T follicular helper cell (primary cell): ENCODE results near the gene KLHL21.

ENCODE experiments used
- DNase-seq: peaks from one replicate; pipeline ENCODE4 v3.0.0-alpha.2; 2020; ENCODE audit warnings: low read depth

Gene KLHL21

GRCh38 chr1:6554031-6554906 lies 48.4 kb downstream of the KLHL21 start, which contains the start of gene NOL9:
Gene NOL9, minus strand, starts transcription at chr1:6554513. Its CDS starts 11 bp downstream, at chr1:6554502.
- peak; percentile 93 for DNase-seq

- no peak for DNase-seq
Measured at GRCh38 chr1:6547301-6547700, 55.4 kb downstream of the KLHL21 start.

- no peak for DNase-seq
Measured at GRCh38 chr1:6546326-6546725, 56.3 kb downstream of the KLHL21 start.

GRCh38 chr1:6545276-6546112 lies 57.2 kb downstream of the KLHL21 start:
- no peak for DNase-seq

GRCh38 chr1:6544831-6545230 lies 57.8 kb downstream of the KLHL21 start:
- DNase-seq, result no peak
